B cell (primary cell): ENCODE data around the gene FKBP2. TPM values are rescaled to one million over a fixed set of nuclear protein-coding genes. Genes with fewer than 3 reads are reported as not detected.

Source experiments
- ATAC-seq: fragments of 200-7000 bp; cut with Tn5 transposase; one replicate; pipeline ENCODE4 v1.10.0; 2021; ENCODE audit warnings: low read depth, mild to moderate bottlenecking, moderate number of reproducible peaks, moderate library complexity
- CTCF ChIA-PET: fragments of 350-600 bp; sonication (Branson Sonifier 250); formaldehyde crosslinking; loops from one replicate; lab custom pipeline; 2021; ENCODE audit warnings: antibody characterized with exemption, inconsistent platforms; lab: Charles Lee
- POLR2A ChIA-PET: fragments of 350-600 bp; sonication (Branson Sonifier 250); formaldehyde crosslinking; loops from one replicate; lab custom pipeline; 2021; ENCODE audit warnings: antibody characterized with exemption; lab: Charles Lee
- DNase-seq: peaks from one replicate; pipeline ENCODE4 v3.0.0; 2013
- H2AFZ ChIP-seq: 2 replicates; pipeline ENCODE4 v1.6.1; 2012; ENCODE audit warnings: mild to moderate bottlenecking, low read depth, low read length; ENCODE audit not compliant: insufficient read depth, poor library complexity, severe bottlenecking
- H3K27ac ChIP-seq, 2 donors: 1 replicate in 1 of 2; 2 replicates in 1 of 2; pipeline ENCODE4 v1.5.1; 2012 to 2013; ENCODE audit warnings: low read length in 2 of 2, mild to moderate bottlenecking in 2 of 2, moderate library complexity in 1 of 2
- H3K27me3 ChIP-seq, 4 experiments: fragments of 200-600 bp in 1 of 4; sonication (generic) in 1 of 4; replicated peaks in 1 of 4; 1 replicate in 2 of 4; 2 replicates in 2 of 4; pipeline versions ENCODE4 v1.6.1 to v1.7.0; 2013 to 2016; ENCODE audit warnings: low read length in 3 of 4, mild to moderate bottlenecking in 2 of 4, mixed read lengths in 1 of 4, moderate library complexity in 1 of 4; ENCODE audit not compliant: insufficient read depth in 4 of 4, control insufficient read depth in 3 of 4; ENCODE audit errors: control extremely low read depth in 1 of 4
- H3K36me3 ChIP-seq, 2 experiments: replicated peaks in 1 of 2; 1 replicate in 1 of 2; 2 replicates in 1 of 2; pipeline versions ENCODE4 v1.6.1 to v1.7.1; 2013; ENCODE audit warnings: low read length in 1 of 2; ENCODE audit not compliant: insufficient read depth in 2 of 2, control insufficient read depth in 1 of 2; ENCODE audit errors: control extremely low read depth in 1 of 2, extremely low read depth in 1 of 2
- H3K4me1 ChIP-seq, 2 donors: fragments of 200-600 bp in 1 of 2; sonication (generic) in 1 of 2; 1 replicate in 1 of 2; 2 replicates in 1 of 2; pipeline versions ENCODE4 v1.5.1 to v1.6.1; 2013 to 2017; ENCODE audit warnings: low read length in 2 of 2; ENCODE audit not compliant: control insufficient read depth in 2 of 2, insufficient read depth in 2 of 2
- H3K4me2 ChIP-seq: replicated peaks from 2 replicates; pipeline ENCODE3; 2012; ENCODE audit warnings: mild to moderate bottlenecking, low read depth, low read length; ENCODE audit not compliant: poor library complexity, severe bottlenecking
- H3K4me3 ChIP-seq, 5 experiments: fragments of 200-600 bp in 1 of 5; sonication (generic) in 1 of 5; 1 replicate in 3 of 5; 2 replicates in 2 of 5; pipeline versions ENCODE4 v1.5.1 to v1.7.0; 2011 to 2016; ENCODE audit warnings: low read length in 4 of 5, mild to moderate bottlenecking in 4 of 5, low read depth in 2 of 5, control low read depth in 1 of 5, moderate library complexity in 1 of 5; ENCODE audit not compliant: insufficient read depth in 1 of 5; ENCODE audit errors: control extremely low read depth in 1 of 5, extremely low read depth in 1 of 5
- H3K79me2 ChIP-seq: fragments of 200-600 bp; sonication (generic); one replicate; pipeline ENCODE4 v1.6.0; 2016; ENCODE audit warnings: low read length; ENCODE audit not compliant: control insufficient read depth, insufficient read depth
- H3K9ac ChIP-seq: fragments of 200-600 bp; sonication (generic); 2 replicates; pipeline ENCODE4 v1.6.1; 2017; ENCODE audit warnings: mild to moderate bottlenecking, low read length, moderate library complexity
- H3K9me3 ChIP-seq, 3 donors: one replicate each; pipeline versions ENCODE4 v1.6.1 to v1.7.1; 2013; ENCODE audit warnings: low read length in 2 of 3; ENCODE audit not compliant: control insufficient read depth in 2 of 3, insufficient read depth in 1 of 3; ENCODE audit errors: control extremely low read depth in 1 of 3
- H4K20me1 ChIP-seq: 2 replicates; pipeline ENCODE4 v1.6.0; 2012; ENCODE audit warnings: mild to moderate bottlenecking, low read length; ENCODE audit not compliant: insufficient read depth, control insufficient read depth, poor library complexity, severe bottlenecking
- H3K27ac Mint-ChIP-seq: one replicate; pipeline ENCODE4 v1.8.0; 2021; ENCODE audit warnings: mixed read lengths
- H3K27me3 Mint-ChIP-seq: one replicate; pipeline ENCODE4 v1.8.0; 2021; ENCODE audit warnings: mixed read lengths
- H3K4me1 Mint-ChIP-seq: one replicate; pipeline ENCODE4 v1.8.0; 2021; ENCODE audit warnings: mixed read lengths
- H3K4me3 Mint-ChIP-seq: one replicate; pipeline ENCODE4 v1.8.0; 2021; ENCODE audit warnings: mixed read lengths
- H3K9me3 Mint-ChIP-seq: one replicate; pipeline ENCODE4 v1.8.0; 2022; ENCODE audit warnings: mixed read lengths; ENCODE audit not compliant: insufficient read depth
- EZH2 ChIP-seq: IDR thresholded peaks from 2 replicates; pipeline ENCODE4 v1.6.1; 2012; ENCODE audit warnings: borderline replicate concordance, low read depth, mild to moderate bottlenecking, moderate library complexity, low read length; ENCODE audit not compliant: insufficient read depth, poor library complexity, severe bottlenecking
- WGBS: methylation state at CpG from one replicate; pipeline ENCODE4 v1.1.5; 2013; ENCODE audit warnings: missing lambda C conversion rate; ENCODE audit not compliant: insufficient coverage; 5-methylcytosine and 5-hydroxymethylcytosine counted together
- intact Hi-C: fragments of 100-400 bp; cut with micrococcal nuclease; formaldehyde crosslinking; loops from one replicate; pipeline ENCODE4 v1.10.0; 2022
- polyA plus RNA-seq: library from polyadenylated mRNA; depleted of rRNA; stranded (reverse); fragments of >200 nt; gene quantifications from 2 replicates; pipeline ENCODE4 v1.2.3, GENCODE V29; 2012
- total RNA-seq, 2 donors: library from RNA; stranded (reverse); fragments of 120-200 nt in 1 of 2; gene quantifications; 1 replicate in 1 of 2; 2 replicates in 1 of 2; pipeline versions ENCODE4 v1.2.3 to v1.2.4, GENCODE V29; 2013 to 2022
- TF ChIP-seq, protein P1 (sequence below): fragments of 200-600 bp; IDR thresholded peaks from one replicate; pipeline ENCODE4 v1.8.0; 2022; ENCODE audit warnings: antibody characterized with exemption, mild to moderate bottlenecking

FKBP2 gene
- total and polyA plus RNA-seq, 2 donors (not counting 1 experiment from before 2014, with no cell fraction given), result 23.7 to 38.2 TPM

DNA sequence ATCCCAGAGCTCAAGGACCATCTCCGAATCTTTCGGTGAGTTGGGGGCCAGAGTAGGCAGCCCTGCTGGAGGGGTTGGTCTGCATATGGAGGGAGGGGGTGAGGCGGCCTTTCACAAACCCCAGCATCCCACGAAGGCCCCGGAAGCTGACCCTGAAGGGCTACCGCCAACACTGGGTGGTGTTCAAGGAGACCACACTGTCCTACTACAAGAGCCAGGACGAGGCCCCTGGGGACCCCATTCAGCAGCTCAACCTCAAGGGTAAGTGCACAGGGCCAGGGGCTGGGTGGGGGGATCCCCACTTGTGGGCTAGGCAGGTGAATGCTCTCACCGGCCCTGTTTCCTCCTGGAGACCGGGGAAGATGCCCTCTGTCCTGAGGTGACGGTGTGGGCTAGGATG lies 21.1 kb upstream of the FKBP2 start:
- H3K27me3 Mint-ChIP-seq, result no peaks in the 10 kb centered on the region
- H3K9me3 Mint-ChIP-seq, result no peaks in the 10 kb centered on the region
- ATAC-seq (no peak), DNase-seq (peak; percentile 7)
- H3K27me3 ChIP-seq, result no peaks in the 10 kb centered on the region
- 77% methylated on average over 4 of the region's 10 CpGs for WGBS
- POLR2A ChIA-PET, result interaction anchor here (0.8 kb wide), 1 partner anchor 14 kb away, joined by 3 read pairs; no protein-coding TSS in a partner anchor
- peaks cover 22% of the 10 kb centered on the region for H3K79me2 ChIP-seq
- H3K27ac Mint-ChIP-seq, result no peak overlapping the region
- H3K9ac ChIP-seq, result no peak overlapping the region
- no peak overlapping the region for H3K4me3 Mint-ChIP-seq
- CTCF ChIA-PET, result interaction anchor here (0.5 to 6.9 kb wide), 3 partner anchors 14 to 145 kb away, joined by 3 to 62 read pairs (median 3); partner anchors contain the start of gene FERMT3
- peaks cover 3 to 11% of the 10 kb centered on the region in 2 donors for H3K4me1 ChIP-seq
- intact Hi-C loops, result no loop called here
- H3K4me2 ChIP-seq, result no peak overlapping the region
- no peak overlapping the region for H3K4me3 ChIP-seq
- H4K20me1 ChIP-seq, result peaks cover 30% of the 10 kb centered on the region
- H3K27ac ChIP-seq, result no peak overlapping the region
- no peaks in the 10 kb centered on the region for H3K9me3 ChIP-seq
- no peak for TF ChIP-seq EZH2
- TF ChIP-seq, protein P1, sequence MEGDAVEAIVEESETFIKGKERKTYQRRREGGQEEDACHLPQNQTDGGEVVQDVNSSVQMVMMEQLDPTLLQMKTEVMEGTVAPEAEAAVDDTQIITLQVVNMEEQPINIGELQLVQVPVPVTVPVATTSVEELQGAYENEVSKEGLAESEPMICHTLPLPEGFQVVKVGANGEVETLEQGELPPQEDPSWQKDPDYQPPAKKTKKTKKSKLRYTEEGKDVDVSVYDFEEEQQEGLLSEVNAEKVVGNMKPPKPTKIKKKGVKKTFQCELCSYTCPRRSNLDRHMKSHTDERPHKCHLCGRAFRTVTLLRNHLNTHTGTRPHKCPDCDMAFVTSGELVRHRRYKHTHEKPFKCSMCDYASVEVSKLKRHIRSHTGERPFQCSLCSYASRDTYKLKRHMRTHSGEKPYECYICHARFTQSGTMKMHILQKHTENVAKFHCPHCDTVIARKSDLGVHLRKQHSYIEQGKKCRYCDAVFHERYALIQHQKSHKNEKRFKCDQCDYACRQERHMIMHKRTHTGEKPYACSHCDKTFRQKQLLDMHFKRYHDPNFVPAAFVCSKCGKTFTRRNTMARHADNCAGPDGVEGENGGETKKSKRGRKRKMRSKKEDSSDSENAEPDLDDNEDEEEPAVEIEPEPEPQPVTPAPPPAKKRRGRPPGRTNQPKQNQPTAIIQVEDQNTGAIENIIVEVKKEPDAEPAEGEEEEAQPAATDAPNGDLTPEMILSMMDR, result no peak
- H3K36me3 ChIP-seq, result peaks cover 0 to 61% of the 10 kb centered on the region in 2 experiments
- H2AFZ ChIP-seq, result no peak overlapping the region
- peaks cover 14% of the 10 kb centered on the region for H3K4me1 Mint-ChIP-seq

DNA sequence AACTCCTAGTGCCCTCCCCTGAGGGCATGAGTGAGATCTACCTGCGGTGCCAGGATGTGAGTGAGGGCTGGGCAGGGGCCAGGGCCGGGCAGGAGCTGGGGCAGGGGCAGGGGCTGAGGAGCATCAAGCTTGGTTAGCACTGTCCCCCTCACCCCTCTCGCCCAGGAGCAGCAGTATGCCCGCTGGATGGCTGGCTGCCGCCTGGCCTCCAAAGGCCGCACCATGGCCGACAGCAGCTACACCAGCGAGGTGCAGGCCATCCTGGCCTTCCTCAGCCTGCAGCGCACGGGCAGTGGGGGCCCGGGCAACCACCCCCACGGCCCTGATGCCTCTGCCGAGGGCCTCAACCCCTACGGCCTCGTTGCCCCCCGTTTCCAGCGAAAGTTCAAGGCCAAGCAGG lies 20.6 kb upstream of the FKBP2 start:
- Histone ChIP-seq H3K4me2 (no peak overlapping the region), H3K79me2 (peaks cover 27% of the 10 kb centered on the region), H2AFZ (no peak overlapping the region), H3K4me3 (no peak overlapping the region), H3K27ac (no peak overlapping the region), H3K9me3 (no peaks in the 10 kb centered on the region), H4K20me1 (peaks cover 30% of the 10 kb centered on the region), H3K4me1 (peaks cover 3 to 12% of the 10 kb centered on the region in 2 donors), H3K9ac (no peak overlapping the region), H3K27me3 (no peaks in the 10 kb centered on the region), H3K36me3 (peaks cover 0 to 57% of the 10 kb centered on the region in 2 experiments)
- DNase-seq, result no peak
- WGBS, result 96% methylated on average over 17 of the region's 17 CpGs
- no peaks in the 10 kb centered on the region for H3K27me3 Mint-ChIP-seq
- no peak overlapping the region for H3K27ac Mint-ChIP-seq
- POLR2A ChIA-PET, result no interaction called here
- H3K4me3 Mint-ChIP-seq, result no peak overlapping the region
- no peak for ATAC-seq
- TF ChIP-seq, protein P1, result no peak
- no peak for TF ChIP-seq EZH2
- no peaks in the 10 kb centered on the region for H3K9me3 Mint-ChIP-seq
- CTCF ChIA-PET, result interaction anchor here (0.6 kb wide), 1 partner anchor 67 kb away, joined by 3 read pairs; no protein-coding TSS in a partner anchor
- intact Hi-C loops, result no loop called here
- peaks cover 13% of the 10 kb centered on the region for H3K4me1 Mint-ChIP-seq
